ENCODE data around the gene AKR7A3.
"Not testable (repeated sequence)": the region's sequence is repeated elsewhere in the genome, so short reads cannot be mapped to it uniquely, and the experiment has no call there.

The AKR7A3 gene

GRCh38 chr1:19287436-19288185 lies 959 bp downstream of the AKR7A3 start:
- DNase-seq: no peak

DNA sequence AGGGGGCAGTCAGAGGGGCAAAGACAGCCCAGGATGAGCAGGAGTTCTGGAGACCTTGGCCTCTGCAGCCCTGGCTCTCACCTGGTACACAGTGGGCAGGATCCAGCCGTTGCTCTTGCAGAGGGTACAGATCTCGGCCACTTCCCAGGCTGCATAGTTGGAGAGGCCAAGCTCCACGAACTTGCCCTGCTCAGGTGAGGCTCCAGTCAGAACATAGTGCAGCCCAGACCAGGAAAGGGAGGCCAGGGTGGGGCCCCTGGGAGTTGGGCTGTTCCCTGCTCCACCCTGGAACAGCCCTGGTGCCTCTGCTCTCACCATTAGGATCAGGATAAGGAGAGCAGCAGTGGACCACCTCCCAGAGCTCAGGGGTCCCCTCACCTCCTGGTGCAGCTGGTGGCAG lies 2.8 kb downstream of the AKR7A3 start:
- DNase-seq: not testable (repeated sequence)

DNA sequence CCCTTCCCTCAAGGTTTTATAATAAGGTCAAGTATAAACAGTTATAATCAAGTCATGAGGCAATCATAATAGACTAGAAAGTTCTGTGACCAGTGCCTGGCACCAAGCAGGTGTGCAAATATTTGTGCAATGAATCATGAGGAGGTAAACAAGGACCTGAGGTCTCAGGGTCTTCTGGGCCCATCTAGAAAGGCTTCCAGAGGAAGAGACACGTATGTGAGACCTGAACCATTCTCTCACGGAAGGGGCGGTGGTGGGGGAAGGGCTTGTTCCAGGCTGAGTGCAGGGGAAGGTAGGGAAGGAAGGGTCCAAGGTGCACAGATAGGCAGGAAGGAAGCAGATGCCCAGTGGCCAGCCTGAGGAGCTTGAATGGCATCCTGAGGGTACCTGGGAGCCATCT lies 3.2 kb downstream of the AKR7A3 start:
- DNase-seq: not testable (repeated sequence)

- no peak for DNase-seq
Observed at GRCh38 chr1:19284881-19285280, 3.7 kb downstream of the AKR7A3 start.

DNA sequence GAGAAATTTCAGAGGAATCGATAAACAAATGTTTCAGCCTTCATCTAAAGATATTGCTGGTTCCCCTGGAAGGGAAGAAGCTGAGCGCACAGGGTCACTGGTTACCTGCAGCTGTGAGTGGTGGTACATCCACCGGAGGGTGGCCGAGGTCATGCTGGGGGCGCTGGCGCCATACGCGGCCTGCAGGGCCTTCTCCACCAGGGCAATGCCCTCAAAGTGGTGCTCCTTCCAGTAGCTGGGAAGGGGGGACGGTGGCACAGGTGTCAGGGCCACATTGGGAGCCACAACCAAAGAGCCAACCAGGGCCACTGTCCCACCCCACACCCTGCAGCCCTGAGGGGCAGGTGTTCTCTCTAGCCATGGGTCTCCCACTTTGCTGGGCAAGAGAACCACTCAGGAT lies 4.7 kb downstream of the AKR7A3 start:
- DNase-seq: no peak

DNA sequence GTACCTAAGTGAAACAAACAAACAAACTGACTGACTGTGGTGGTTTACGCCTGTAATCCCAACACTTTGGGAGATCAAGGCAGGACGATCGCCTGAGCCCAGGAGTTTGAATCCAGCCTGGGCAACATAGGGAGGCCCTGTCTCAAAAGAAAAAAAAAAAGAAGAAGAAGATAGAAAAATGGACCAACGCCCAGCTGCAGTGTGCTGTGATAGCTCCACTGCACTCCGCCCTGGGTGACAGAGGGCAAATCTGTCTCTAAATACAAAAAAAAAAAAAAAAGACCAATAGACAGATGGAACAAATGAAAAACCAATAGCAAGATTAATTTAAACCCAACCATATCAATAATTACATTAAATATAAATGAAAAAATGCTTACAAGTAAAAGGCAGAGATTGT lies 13.9 kb downstream of the AKR7A3 start:
- DNase-seq: no peak

- not testable (repeated sequence) for DNase-seq
Observed at GRCh38 chr1:19273844-19274531, 14.6 kb downstream of the AKR7A3 start.

GRCh38 chr1:19273106-19273843 lies 15.3 kb downstream of the AKR7A3 start:
- DNase-seq: no peak

DNA sequence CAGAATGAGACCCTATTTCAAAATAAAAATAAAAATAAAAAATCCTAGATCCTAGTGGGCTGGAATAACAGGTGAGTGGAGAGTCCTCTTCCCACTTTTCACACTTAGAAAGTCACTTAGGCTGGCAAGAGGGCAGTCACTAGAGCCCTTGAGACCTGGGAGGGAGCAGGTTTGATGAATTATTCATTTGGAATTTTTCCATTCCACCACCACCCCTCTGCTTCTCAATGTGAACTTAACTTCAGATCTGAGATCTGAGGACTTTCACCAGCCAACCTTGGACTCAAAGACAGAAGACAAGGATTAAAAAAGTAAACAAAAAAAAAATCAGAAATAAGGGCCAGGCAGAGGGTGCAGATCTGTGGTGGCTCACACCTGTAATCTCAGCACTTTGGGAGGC lies 16.5 kb downstream of the AKR7A3 start:
- no peak for DNase-seq

GRCh38 chr1:19270343-19270730 lies 18.2 kb downstream of the AKR7A3 start:
- not testable (repeated sequence) for DNase-seq

DNA sequence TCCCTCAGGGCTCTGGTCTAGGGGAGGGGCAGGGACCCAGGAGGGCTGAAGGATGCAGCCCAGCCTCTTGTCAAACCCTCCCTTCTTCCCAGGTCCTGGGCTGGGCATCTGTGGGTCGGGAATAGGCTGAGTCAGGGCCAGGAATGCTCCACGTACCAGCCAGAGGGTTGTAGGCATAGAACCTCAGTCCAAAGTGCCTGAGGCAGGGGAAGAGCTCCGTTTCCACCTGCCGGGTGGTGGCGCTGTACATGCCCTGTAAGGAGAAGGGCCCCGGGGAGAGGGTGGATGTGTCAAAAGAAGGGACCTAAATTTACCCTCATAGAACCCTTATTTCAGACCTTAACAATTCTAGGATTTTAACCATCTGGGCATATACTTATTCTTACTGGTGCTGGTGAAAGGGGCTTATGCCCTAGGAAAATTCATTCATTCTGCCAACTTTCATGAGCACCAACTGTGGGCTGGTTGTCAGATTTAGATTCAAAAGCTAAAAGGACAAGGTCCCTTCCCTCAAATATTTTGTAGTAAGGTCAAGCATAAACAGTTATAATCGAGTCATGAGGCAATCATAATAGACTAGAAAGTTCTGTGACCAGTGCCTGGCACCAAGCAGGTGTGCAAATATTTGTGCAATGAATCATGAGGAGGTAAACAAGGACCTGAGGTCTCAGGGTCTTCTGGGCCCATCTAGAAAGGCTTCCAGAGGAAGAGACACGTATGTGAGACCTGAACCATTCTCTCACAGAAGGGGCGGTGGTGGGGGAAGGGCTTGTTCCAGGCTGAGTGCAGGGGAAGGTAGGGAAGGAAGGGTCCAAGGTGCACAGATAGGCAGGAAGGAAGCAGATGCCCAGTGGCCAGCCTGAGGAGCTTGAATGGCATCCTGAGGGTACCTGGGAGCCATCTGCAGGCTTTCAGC lies 18.9 kb downstream of the AKR7A3 start:
- DNase-seq: not testable (repeated sequence)

GRCh38 chr1:19268445-19268844 lies 20.1 kb downstream of the AKR7A3 start:
- no peak for DNase-seq

- no peak for DNase-seq
Observed at GRCh38 chr1:19262744-19263143, 25.8 kb downstream of the AKR7A3 start.

DNA sequence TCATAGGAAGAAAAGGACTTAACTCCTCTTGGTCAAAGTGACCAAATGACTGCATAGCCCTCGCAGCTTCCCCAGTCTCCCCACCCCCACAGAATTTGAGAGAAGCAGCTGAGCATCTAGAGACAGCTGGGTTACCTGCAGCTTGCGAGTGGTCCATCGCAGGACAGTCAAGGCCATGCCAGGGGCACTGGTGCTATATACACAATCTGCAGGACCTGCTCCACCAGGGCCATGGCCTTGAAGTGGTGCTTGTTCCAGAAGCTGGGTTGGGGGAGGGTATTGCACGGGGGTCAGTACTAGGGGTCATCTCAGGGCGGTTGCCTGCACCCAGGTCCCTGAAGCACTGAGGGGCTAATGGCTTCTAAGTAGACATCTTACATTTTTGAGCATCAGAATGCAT lies 26.5 kb downstream of the AKR7A3 start:
- no peak for DNase-seq

DNA sequence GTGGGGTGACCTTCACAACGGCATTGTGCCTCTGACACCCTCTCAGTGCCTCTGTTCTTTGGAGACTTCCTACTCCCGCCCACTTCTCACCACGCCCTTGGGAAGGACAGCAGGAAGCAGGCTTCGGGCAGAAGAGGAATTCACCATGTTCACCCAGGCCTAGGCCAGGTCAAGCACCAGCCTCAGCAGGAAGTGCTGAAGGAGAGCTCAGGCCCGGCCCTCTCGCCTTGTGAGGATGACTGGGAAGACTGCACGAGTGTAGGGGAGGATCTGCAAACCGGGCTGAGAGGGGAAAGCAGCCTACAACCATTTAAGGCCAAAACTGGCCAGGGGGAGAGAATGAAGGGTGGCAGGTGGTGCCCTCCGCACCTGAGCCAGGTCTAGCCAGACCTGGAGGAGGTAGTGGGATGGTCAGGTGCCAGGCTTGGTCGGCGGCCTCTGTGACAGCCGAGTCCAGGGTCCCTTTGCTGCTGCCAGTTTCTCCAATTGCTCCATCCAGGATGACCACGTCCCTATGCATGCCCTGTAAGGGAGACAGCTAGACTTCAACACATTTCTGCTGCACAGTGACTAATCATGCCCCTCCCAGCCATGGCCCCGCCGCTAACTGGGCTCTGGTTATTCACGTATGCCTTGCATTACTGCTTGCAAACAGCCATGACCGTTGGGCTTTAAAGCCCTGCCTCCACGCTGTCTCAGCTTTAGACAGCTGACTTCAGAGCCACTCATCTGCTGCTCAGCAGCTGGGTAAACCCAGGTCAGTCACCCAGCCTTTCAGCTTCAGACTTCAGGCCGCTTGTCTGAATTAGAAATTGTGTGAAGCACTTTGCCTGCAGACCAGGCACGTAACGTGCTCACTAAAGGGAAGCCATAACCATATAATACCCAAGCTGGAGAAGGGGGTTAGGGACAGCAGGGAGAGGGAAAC lies 28.1 kb downstream of the AKR7A3 start:
- DNase-seq: peak; percentile 85

DNA sequence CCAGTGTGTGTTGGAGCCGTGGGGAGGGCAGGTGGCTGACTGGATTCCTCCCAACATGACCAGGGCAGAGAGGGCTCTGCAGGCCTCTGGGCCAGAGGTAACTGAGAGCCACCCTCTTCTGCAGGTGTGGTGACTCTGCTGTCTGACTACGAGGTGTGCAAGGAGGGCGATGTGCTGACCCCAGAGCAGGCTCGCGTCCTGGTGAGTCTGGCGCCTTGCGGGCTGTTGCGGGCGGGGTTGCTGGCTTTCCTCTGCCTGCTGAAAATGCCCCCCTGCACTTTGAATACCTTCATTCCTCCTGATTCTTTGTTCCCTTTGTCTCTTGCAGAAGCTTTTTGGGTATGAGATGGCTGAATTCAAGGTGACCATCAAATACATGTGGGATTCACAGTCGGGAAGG lies 30.2 kb downstream of the AKR7A3 start:
- no peak for DNase-seq

- no peak for DNase-seq
Observed at GRCh38 chr1:19257178-19257914, 31.2 kb downstream of the AKR7A3 start.

GRCh38 chr1:19256301-19256700 lies 32.3 kb downstream of the AKR7A3 start:
- DNase-seq: not testable (repeated sequence)

GRCh38 chr1:19255288-19255687 lies 33.3 kb downstream of the AKR7A3 start:
- no peak for DNase-seq

DNA sequence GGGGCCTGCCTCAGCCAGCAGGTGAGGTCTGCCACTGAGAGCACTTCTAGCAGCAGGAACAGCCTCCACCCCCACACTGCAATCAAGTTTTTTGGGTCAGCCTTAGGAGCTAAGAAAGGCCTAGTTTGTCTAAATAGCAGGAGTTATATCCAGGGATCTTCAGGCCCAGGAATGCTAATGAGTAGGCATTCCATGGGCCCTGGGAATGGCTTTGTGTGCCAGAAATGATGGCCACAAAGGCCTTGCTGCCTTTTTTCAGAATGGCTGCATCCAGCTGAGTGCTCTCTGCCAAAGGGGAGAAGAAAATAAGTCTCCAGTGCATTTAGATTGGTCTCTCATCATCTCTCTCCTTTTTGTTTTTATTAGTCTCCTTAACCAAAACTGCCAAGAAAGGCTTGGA lies 34.2 kb downstream of the AKR7A3 start:
- no peak for DNase-seq

Data from fibroblast of upper back skin (primary cell).